K562 (cell line): ENCODE results near the gene ACLY. TPM values are rescaled to one million over a fixed set of nuclear protein-coding genes. Genes with fewer than 3 reads are reported as not detected.

Source experiments
- RAD21 ChIP-seq, 2 experiments: fragments of 250-450 bp in 1 of 2; fragments of 450-650 bp in 1 of 2; sonication (Bioruptor Pico) in 1 of 2; formaldehyde crosslinking in 1 of 2; IDR thresholded peaks in 1 of 2; conservative IDR thresholded peaks in 1 of 2; 2 replicates each; pipeline versions ENCODE4 v1.4.0 to v1.8.0; 2020 to 2022; ENCODE audit warnings: mild to moderate bottlenecking in 2 of 2, moderate library complexity in 1 of 2
- RB1 ChIP-seq: fragments of 450-650 bp; IDR thresholded peaks from 2 replicates; pipeline ENCODE4 v1.6.1; 2017; ENCODE audit warnings: low read depth, mild to moderate bottlenecking
- SMC3 ChIP-seq: conservative IDR thresholded peaks from 2 replicates; pipeline ENCODE4 v1.6.1; 2011; ENCODE audit warnings: low read depth, low read length, improper control_type of control experiment; ENCODE audit not compliant: insufficient read depth
- polyA plus RNA-seq, 8 experiments: library from polyadenylated mRNA; depleted of rRNA in 4 of 8; stranded (reverse) in 5 of 8; unstranded in 3 of 8; fragments of >200 nt; fragmentation: Nextera tagmentation in 2 of 8; fragmentation: Illumina TruSeq in 1 of 8; extraction: Ambion mirVana in 2 of 8; extraction: Trizol in 1 of 8; gene quantifications; 2 replicates each; pipeline versions ENCODE4 v1.2.1 to v1.2.3, GENCODE V29; 2011 to 2014; ENCODE audit warnings: inconsistent platforms in 1 of 8, missing spikeins in 1 of 8
- total RNA-seq, 7 experiments: library from RNA; depleted of rRNA in 6 of 7; stranded (reverse); fragments of >200 nt in 6 of 7; fragmentation: Illumina TruSeq in 2 of 7; extraction: Trizol in 2 of 7; gene quantifications; 2 replicates each; pipeline versions ENCODE4 v1.2.1 to v1.2.3, GENCODE V29; 2011 to 2021; ENCODE audit warnings: low replicate concordance in 1 of 7
- TF ChIP-seq, protein P1 (sequence below), 3 experiments: IDR thresholded peaks in 2 of 3; conservative IDR thresholded peaks in 1 of 3; 2 replicates each; pipeline ENCODE4 v1.5.1; 2011 to 2012; ENCODE audit warnings: low read length in 3 of 3, mild to moderate bottlenecking in 3 of 3, control low read depth in 2 of 3, improper control_type of control experiment in 1 of 3, inconsistent platforms in 1 of 3, low read depth in 1 of 3, mixed read lengths in 1 of 3, moderate library complexity in 1 of 3; ENCODE audit not compliant: insufficient read depth in 2 of 3
- TF ChIP-seq, protein P2 (sequence below): fragments of 450-650 bp; formaldehyde crosslinking; IDR thresholded peaks from 2 replicates; pipeline ENCODE4 v1.4.0; 2020; ENCODE audit warnings: mild to moderate bottlenecking, moderate library complexity

ACLY gene
- total and polyA plus RNA-seq, 9 of the 15 experiments (the other 6 are each of a cell fraction or from before 2014, with no cell fraction given) = 42.9 to 280 (median 125) TPM

- TF ChIP-seq RAD21 (CRISPR knock-in tag; conservative IDR thresholded peaks at IDR 0.05 in 1 of 2, IDR thresholded peaks at IDR 0.05 in 1 of 2) (peak; percentile 65 to 86), SMC3 (peak; percentile 59), RB1 (0 out of 2 replicates have a peak, but pooled peaks have one; percentile 30)
- TF ChIP-seq, protein P1, sequence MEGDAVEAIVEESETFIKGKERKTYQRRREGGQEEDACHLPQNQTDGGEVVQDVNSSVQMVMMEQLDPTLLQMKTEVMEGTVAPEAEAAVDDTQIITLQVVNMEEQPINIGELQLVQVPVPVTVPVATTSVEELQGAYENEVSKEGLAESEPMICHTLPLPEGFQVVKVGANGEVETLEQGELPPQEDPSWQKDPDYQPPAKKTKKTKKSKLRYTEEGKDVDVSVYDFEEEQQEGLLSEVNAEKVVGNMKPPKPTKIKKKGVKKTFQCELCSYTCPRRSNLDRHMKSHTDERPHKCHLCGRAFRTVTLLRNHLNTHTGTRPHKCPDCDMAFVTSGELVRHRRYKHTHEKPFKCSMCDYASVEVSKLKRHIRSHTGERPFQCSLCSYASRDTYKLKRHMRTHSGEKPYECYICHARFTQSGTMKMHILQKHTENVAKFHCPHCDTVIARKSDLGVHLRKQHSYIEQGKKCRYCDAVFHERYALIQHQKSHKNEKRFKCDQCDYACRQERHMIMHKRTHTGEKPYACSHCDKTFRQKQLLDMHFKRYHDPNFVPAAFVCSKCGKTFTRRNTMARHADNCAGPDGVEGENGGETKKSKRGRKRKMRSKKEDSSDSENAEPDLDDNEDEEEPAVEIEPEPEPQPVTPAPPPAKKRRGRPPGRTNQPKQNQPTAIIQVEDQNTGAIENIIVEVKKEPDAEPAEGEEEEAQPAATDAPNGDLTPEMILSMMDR (IDR thresholded peaks at IDR 0.05 in 2 of 3, conservative IDR thresholded peaks at IDR 0.05 in 1 of 3; ENCODE audit: insufficient read depth in 2 of 3, low read depth in 1 of 3, low read length in 3 of 3) = peak; percentile 79 to 88 (median 83)
- TF ChIP-seq, protein P2, sequence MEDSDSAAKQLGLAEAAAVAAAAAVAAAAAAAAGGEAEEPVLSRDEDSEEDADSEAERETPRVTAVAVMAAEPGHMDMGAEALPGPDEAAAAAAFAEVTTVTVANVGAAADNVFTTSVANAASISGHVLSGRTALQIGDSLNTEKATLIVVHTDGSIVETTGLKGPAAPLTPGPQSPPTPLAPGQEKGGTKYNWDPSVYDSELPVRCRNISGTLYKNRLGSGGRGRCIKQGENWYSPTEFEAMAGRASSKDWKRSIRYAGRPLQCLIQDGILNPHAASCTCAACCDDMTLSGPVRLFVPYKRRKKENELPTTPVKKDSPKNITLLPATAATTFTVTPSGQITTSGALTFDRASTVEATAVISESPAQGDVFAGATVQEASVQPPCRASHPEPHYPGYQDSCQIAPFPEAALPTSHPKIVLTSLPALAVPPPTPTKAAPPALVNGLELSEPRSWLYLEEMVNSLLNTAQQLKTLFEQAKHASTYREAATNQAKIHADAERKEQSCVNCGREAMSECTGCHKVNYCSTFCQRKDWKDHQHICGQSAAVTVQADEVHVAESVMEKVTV (CRISPR knock-in tag) = peak; percentile 43; the same call in 1 of the 2 replicates
These were observed 40.8 kb upstream of the ACLY start (continued) for GRCh38 chr17:41959336-41960095.
